ENCODE measurements around the gene HDAC11.
"Not testable (repeated sequence)": the region's sequence is repeated elsewhere in the genome, so short reads cannot be mapped to it uniquely, and the experiment has no call there.

GRCh38 chr3:13442882-13443281 is 37.2 kb upstream of the HDAC11 start:
- TF ChIP-seq POLR2AphosphoS5 (IDR thresholded peaks at IDR 0.05); EP300 (IDR thresholded peaks at IDR 0.05); POLR2A (IDR thresholded peaks at IDR 0.05; ENCODE audit: low read depth): not testable (repeated sequence)
- TF ChIP-seq, protein P1, sequence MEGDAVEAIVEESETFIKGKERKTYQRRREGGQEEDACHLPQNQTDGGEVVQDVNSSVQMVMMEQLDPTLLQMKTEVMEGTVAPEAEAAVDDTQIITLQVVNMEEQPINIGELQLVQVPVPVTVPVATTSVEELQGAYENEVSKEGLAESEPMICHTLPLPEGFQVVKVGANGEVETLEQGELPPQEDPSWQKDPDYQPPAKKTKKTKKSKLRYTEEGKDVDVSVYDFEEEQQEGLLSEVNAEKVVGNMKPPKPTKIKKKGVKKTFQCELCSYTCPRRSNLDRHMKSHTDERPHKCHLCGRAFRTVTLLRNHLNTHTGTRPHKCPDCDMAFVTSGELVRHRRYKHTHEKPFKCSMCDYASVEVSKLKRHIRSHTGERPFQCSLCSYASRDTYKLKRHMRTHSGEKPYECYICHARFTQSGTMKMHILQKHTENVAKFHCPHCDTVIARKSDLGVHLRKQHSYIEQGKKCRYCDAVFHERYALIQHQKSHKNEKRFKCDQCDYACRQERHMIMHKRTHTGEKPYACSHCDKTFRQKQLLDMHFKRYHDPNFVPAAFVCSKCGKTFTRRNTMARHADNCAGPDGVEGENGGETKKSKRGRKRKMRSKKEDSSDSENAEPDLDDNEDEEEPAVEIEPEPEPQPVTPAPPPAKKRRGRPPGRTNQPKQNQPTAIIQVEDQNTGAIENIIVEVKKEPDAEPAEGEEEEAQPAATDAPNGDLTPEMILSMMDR (IDR thresholded peaks at IDR 0.05) = not testable (repeated sequence)
